ENCODE data around the gene ANAPC16. TPM values are rescaled to one million over a fixed set of nuclear protein-coding genes. Genes with fewer than 3 reads are reported as not detected.
A peak's percentile ranks its signal among the peaks of the same experiment; 100 is the strongest.
"Not testable (repeated sequence)": the region's sequence is repeated elsewhere in the genome, so short reads cannot be mapped to it uniquely, and the experiment has no call there.

Gene ANAPC16
- polyA plus RNA-seq, 2 of the 4 experiments (the other 2 are of a cell fraction) = 75.1 to 165 TPM

DNA sequence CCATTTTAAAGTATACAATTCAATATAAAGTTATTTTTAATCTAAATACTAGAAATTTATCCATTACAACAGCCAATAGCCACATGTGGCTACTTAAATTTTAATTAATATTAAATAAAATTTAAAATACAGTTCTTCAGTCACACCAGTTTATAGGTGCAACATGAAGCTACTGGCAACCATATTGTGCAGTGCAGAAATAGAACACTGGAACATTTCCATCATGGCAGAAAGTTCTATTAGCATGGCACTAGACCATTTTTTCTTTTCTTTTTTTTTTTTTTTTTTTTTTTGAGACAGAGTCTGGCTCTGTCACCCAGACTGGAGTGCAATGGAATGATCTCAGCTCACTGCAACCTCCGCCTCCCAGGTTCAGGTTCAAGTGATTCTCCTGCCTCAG lies 5.5 kb downstream of the ANAPC16 start (continued):
- TF ChIP-seq, protein P1, sequence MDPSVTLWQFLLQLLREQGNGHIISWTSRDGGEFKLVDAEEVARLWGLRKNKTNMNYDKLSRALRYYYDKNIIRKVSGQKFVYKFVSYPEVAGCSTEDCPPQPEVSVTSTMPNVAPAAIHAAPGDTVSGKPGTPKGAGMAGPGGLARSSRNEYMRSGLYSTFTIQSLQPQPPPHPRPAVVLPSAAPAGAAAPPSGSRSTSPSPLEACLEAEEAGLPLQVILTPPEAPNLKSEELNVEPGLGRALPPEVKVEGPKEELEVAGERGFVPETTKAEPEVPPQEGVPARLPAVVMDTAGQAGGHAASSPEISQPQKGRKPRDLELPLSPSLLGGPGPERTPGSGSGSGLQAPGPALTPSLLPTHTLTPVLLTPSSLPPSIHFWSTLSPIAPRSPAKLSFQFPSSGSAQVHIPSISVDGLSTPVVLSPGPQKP (IDR thresholded peaks at IDR 0.05; ENCODE audit: low read depth, low read length) = no peak
- TF ChIP-seq NPAS2 (CRISPR knock-in tag; IDR thresholded peaks at IDR 0.05; ENCODE audit: borderline replicate concordance) (no peak), PHF8 (IDR thresholded peaks at IDR 0.05; ENCODE audit: borderline replicate concordance, low read depth) (no peak), KDM5A (IDR thresholded peaks at IDR 0.05) (no peak)

DNA sequence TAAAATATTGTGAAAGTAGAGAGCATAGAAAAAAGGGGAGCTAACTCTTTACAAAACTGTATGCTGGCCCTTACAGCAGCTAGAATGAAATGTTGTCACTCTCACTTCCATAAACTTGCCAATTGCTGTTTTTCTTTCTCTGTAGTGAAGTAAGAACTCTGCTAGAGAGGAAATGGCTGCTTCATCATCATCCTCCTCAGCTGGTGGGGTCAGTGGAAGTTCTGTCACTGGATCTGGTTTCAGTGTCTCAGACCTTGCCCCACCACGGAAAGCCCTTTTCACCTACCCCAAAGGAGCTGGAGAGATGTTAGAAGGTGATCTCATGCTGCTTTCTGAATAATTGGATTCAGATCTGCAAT lies 7.9 kb downstream of the ANAPC16 start:
- H3K4me3 ChIP-seq = no peak overlapping the region
- no peaks in the 10 kb centered on the region for H3K9me3 ChIP-seq
- CTCF ChIA-PET = interaction anchor here (0.7 to 9.7 kb wide), 17 partner anchors 8 to 328 kb away, joined by 3 to 91 read pairs (median 4); partner anchors contain the start of genes ANAPC16 and DDIT4
- peaks cover 38% of the 10 kb centered on the region for H3K4me1 ChIP-seq
- peak overlapping the region; percentile 66 to 82 for H3K27ac ChIP-seq
- DNase-seq (ENCODE audit: low read depth in 1 of 2, low spot score in 1 of 2) (no peak), ATAC-seq (no peak), FAIRE-seq (no peak)
- POLR2A ChIA-PET = no interaction called here
- TF ChIP-seq POLR2A (IDR thresholded peaks at IDR 0.05; ENCODE audit: low read length) (no peak), PHF8 (IDR thresholded peaks at IDR 0.05; ENCODE audit: borderline replicate concordance, low read depth) (no peak), EHMT2 (IDR thresholded peaks at IDR 0.05; ENCODE audit: low read depth) (no peak), CEBPB (IDR thresholded peaks at IDR 0.05) (0 out of 4 replicates have a peak, but pooled peaks of 1 of the 2 experiments have one; percentile 5), HEYL (CRISPR knock-in tag; IDR thresholded peaks at IDR 0.05) (no peak)
- TF ChIP-seq, protein P1 (IDR thresholded peaks at IDR 0.05; ENCODE audit: low read depth, low read length) = no peak
- 77% methylated on average over 1 of the region's 1 CpG for WGBS (ENCODE audit: missing lambda C conversion rate)
- H3K4me2 ChIP-seq = peak overlapping the region; percentile 53; the same call in 2 of the 3 replicates

DNA sequence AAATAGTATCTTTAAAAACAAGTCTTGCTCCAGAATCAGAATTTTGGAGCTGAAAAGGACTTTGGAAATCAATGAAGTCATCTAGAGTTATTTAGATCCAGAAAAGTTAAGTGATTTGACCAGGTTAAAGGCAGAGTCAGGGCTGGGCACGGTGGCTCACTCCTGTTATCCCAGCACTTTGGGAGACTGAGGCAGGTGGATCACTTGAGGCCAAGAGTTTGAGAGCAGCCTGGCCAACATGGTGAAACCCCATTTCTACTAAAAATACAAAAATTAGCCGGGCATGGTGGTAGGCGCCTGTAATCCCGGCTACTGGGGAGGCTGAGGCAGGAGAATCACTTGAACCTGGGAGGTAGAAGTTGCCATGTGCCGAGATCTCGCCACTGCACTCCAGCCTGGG lies 8.4 kb downstream of the ANAPC16 start:
- H3K9me3 ChIP-seq; H3K4me3 ChIP-seq; ATAC-seq; DNase-seq (ENCODE audit: low read depth in 1 of 2, low spot score in 1 of 2); H3K4me2 ChIP-seq; FAIRE-seq; POLR2A ChIA-PET: not testable (repeated sequence)
- Histone ChIP-seq H3K4me1 (peaks cover 38% of the 10 kb centered on the region), H3K27ac (peak overlapping the region; percentile 66 to 82; a peak in 4 of 6 replicates)
- CTCF ChIA-PET = interaction anchor here (0.7 to 9.7 kb wide), 17 partner anchors 9 to 328 kb away, joined by 3 to 91 read pairs (median 4); partner anchors contain the start of genes ANAPC16 and DDIT4
- 94% methylated on average over 6 of the region's 6 CpGs for WGBS (ENCODE audit: missing lambda C conversion rate)

DNA sequence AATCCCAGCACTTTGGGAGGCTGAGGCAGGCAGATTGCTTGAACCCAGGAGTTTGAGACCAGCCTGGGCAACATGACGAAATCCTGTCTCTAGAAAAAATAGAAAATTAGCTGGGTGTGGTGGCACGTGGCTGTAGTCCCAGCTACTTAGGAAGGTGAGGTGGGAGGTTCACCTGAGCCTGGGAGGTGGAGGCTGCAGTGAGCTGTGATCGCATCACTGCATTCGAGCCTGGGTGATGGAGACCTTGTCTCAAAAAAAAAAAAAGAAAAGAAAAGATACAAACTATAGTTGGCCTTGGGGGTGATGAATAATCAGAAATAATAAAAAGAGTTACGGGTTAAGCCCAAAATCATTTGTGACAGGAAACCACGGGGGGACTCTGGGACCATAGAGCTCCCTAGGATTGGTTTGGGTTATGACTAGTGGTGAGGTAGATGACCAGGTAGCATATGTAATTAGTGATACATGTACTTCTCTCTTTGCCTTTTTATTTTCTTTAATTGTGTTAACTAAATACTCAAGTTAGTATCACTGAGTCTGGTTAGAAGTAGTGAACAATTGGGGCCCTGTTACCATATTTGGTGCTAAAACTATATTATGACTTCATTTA lies 10.7 kb downstream of the ANAPC16 start:
- no peak overlapping the region for H3K4me2 ChIP-seq
- H3K4me3 ChIP-seq = no peak overlapping the region
- TF ChIP-seq RNF2 (IDR thresholded peaks at IDR 0.05; ENCODE audit: borderline replicate concordance, low read depth) (no peak), BHLHE40 (IDR thresholded peaks at IDR 0.05; ENCODE audit: low read depth, low read length) (no peak), NR3C1 (IDR thresholded peaks at IDR 0.05) (no peak), FOXS1 (CRISPR knock-in tag; IDR thresholded peaks at IDR 0.05) (no peak), PHF8 (IDR thresholded peaks at IDR 0.05; ENCODE audit: borderline replicate concordance, low read depth) (no peak), POLR2AphosphoS2 (conservative IDR thresholded peaks at IDR 0.05; ENCODE audit: low read length) (no peak), EHMT2 (IDR thresholded peaks at IDR 0.05; ENCODE audit: low read depth) (no peak), HOXA7 (CRISPR knock-in tag; IDR thresholded peaks at IDR 0.05) (no peak)
- TF ChIP-seq, protein P2, sequence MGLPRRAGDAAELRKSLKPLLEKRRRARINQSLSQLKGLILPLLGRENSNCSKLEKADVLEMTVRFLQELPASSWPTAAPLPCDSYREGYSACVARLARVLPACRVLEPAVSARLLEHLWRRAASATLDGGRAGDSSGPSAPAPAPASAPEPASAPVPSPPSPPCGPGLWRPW (IDR thresholded peaks at IDR 0.05) = no peak
- TF ChIP-seq, protein P3, sequence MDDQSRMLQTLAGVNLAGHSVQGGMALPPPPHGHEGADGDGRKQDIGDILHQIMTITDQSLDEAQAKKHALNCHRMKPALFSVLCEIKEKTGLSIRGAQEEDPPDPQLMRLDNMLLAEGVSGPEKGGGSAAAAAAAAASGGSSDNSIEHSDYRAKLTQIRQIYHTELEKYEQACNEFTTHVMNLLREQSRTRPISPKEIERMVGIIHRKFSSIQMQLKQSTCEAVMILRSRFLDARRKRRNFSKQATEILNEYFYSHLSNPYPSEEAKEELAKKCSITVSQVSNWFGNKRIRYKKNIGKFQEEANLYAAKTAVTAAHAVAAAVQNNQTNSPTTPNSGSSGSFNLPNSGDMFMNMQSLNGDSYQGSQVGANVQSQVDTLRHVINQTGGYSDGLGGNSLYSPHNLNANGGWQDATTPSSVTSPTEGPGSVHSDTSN (IDR thresholded peaks at IDR 0.05) = no peak
- TF ChIP-seq, protein P4, sequence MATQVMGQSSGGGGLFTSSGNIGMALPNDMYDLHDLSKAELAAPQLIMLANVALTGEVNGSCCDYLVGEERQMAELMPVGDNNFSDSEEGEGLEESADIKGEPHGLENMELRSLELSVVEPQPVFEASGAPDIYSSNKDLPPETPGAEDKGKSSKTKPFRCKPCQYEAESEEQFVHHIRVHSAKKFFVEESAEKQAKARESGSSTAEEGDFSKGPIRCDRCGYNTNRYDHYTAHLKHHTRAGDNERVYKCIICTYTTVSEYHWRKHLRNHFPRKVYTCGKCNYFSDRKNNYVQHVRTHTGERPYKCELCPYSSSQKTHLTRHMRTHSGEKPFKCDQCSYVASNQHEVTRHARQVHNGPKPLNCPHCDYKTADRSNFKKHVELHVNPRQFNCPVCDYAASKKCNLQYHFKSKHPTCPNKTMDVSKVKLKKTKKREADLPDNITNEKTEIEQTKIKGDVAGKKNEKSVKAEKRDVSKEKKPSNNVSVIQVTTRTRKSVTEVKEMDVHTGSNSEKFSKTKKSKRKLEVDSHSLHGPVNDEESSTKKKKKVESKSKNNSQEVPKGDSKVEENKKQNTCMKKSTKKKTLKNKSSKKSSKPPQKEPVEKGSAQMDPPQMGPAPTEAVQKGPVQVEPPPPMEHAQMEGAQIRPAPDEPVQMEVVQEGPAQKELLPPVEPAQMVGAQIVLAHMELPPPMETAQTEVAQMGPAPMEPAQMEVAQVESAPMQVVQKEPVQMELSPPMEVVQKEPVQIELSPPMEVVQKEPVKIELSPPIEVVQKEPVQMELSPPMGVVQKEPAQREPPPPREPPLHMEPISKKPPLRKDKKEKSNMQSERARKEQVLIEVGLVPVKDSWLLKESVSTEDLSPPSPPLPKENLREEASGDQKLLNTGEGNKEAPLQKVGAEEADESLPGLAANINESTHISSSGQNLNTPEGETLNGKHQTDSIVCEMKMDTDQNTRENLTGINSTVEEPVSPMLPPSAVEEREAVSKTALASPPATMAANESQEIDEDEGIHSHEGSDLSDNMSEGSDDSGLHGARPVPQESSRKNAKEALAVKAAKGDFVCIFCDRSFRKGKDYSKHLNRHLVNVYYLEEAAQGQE (IDR thresholded peaks at IDR 0.05) = no peak
- TF ChIP-seq, protein P5, sequence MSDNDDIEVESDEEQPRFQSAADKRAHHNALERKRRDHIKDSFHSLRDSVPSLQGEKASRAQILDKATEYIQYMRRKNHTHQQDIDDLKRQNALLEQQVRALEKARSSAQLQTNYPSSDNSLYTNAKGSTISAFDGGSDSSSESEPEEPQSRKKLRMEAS (IDR thresholded peaks at IDR 0.05) = no peak
- peak overlapping the region; percentile 9 to 82; a peak in 3 of 6 replicates for H3K27ac ChIP-seq
- no peak for ATAC-seq
- no peak for FAIRE-seq
- H3K9me3 ChIP-seq = no peaks in the 10 kb centered on the region
- POLR2A ChIA-PET = interaction anchor here (1.0 kb wide), 1 partner anchor 47 kb away, joined by 3 read pairs; the partner anchor contains the start of gene DDIT4
- WGBS (ENCODE audit: missing lambda C conversion rate) = 92% methylated on average over 6 of the region's 6 CpGs
- CTCF ChIA-PET = interaction anchor here (0.5 to 9.7 kb wide), 12 partner anchors 9 to 933 kb away, joined by 3 to 91 read pairs (median 4); partner anchors contain the start of gene ANAPC16
- no peak for DNase-seq (ENCODE audit: low read depth in 1 of 2, low spot score in 1 of 2)
- peaks cover 44% of the 10 kb centered on the region for H3K4me1 ChIP-seq

Data from A549 (cell line).